Measurements from ENCODE around the gene KCNMA1.

DNA sequence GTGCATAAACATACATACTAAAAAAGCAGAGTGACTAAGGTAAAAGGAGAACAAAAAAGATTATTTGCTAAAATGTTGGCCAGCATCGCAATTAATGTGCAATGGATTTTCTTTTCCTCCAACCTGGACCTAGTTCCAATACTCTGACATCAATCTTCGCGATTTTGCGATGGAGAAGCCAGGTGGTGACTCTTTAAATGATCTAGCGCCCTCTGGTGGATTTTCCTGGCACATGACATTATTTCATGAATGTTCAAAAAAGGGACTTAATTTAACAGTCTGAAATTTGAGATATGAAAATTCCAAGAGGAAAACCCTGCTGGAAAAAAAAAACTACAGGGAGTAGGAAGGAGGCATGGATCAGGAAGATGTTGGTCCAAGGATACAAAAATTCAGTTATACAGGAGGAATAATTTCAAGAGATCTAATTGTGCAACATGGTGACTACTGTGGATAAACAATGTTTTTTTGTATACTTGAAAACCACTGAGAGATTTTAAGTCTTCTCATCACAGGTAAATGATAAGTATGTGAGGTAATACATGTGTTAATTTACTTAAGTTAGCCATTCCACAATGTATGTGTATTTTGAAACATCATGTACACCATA lies 4.3 kb upstream of the KCNMA1 start:
- no peak for TF ChIP-seq POLR2A (IDR thresholded peaks at IDR 0.05)
- TF ChIP-seq POLR2AphosphoS5 (IDR thresholded peaks at IDR 0.05; ENCODE audit: insufficient read depth in 1 of 2, low read depth in 1 of 2) = no peak

Measured in vagina (tissue), 2 donors.